WTC11 (cell line): Measurements from ENCODE around the gene CHADL. TPM values are rescaled to one million over a fixed set of nuclear protein-coding genes. Genes with fewer than 3 reads are reported as not detected.
"Not testable (repeated sequence)": the region's sequence is repeated elsewhere in the genome, so short reads cannot be mapped to it uniquely, and the experiment has no call there.

Experiments used
- ATAC-seq: fragments of 200-7000 bp; cut with Tn5 transposase; 2 replicates; pipeline ENCODE4 v1.10.0; 2021; ENCODE audit warnings: mild to moderate bottlenecking, moderate library complexity
- CTCF ChIA-PET: fragments of 300-600 bp; sonication (Branson Sonifier 250); formaldehyde crosslinking; loops from one replicate; lab custom pipeline; 2021; ENCODE audit warnings: antibody characterized with exemption; lab: Charles Lee
- POLR2A ChIA-PET: fragments of 350-600 bp; sonication (Branson Sonifier 250); formaldehyde crosslinking; loops from one replicate; lab custom pipeline; 2021; ENCODE audit warnings: antibody characterized with exemption; lab: Charles Lee
- DNase-seq: peaks from one replicate; pipeline ENCODE4 v3.0.0; 2021; ENCODE audit warnings: low spot score
- H3K27ac Mint-ChIP-seq: 2 replicates; pipeline ENCODE4 v1.8.0; 2021; ENCODE audit warnings: mixed read lengths
- H3K27me3 Mint-ChIP-seq: 2 replicates; pipeline ENCODE4 v1.8.0; 2021; ENCODE audit warnings: low read depth, mild to moderate bottlenecking, moderate library complexity, mixed read lengths
- H3K36me3 Mint-ChIP-seq: 2 replicates; pipeline ENCODE4 v1.8.0; 2021; ENCODE audit warnings: mixed read lengths
- H3K4me1 Mint-ChIP-seq: 2 replicates; pipeline ENCODE4 v1.8.0; 2022; ENCODE audit warnings: mixed read lengths
- H3K4me3 Mint-ChIP-seq: 2 replicates; pipeline ENCODE4 v1.8.0; 2021; ENCODE audit warnings: mild to moderate bottlenecking, moderate library complexity, mixed read lengths
- H3K9me3 Mint-ChIP-seq: 2 replicates; pipeline ENCODE4 v1.8.0; 2021; ENCODE audit warnings: mixed read lengths
- CREB1 ChIP-seq: sonication (generic); formaldehyde crosslinking; IDR thresholded peaks from 2 replicates; pipeline ENCODE4 v1.8.0; 2023; ENCODE audit warnings: mild to moderate bottlenecking, missing genetic modification reagents
- ELF4 ChIP-seq: sonication (generic); formaldehyde crosslinking; IDR thresholded peaks from 2 replicates; pipeline ENCODE4 v1.8.1; 2022; ENCODE audit warnings: low read depth, mild to moderate bottlenecking, moderate library complexity, missing genetic modification reagents
- MYBL2 ChIP-seq: sonication (generic); formaldehyde crosslinking; IDR thresholded peaks from 2 replicates; pipeline ENCODE4 v1.8.1; 2023; ENCODE audit warnings: mild to moderate bottlenecking, moderate library complexity, missing genetic modification reagents
- TEAD4 ChIP-seq: sonication (generic); formaldehyde crosslinking; IDR thresholded peaks from 2 replicates; pipeline ENCODE4 v1.8.0; 2022; ENCODE audit warnings: mild to moderate bottlenecking, missing genetic modification reagents
- ZBTB21 ChIP-seq: sonication (generic); formaldehyde crosslinking; IDR thresholded peaks from 2 replicates; pipeline ENCODE4 v1.8.1; 2023; ENCODE audit warnings: mild to moderate bottlenecking, missing genetic modification reagents, borderline replicate concordance
- ZNF121 ChIP-seq: sonication (generic); formaldehyde crosslinking; IDR thresholded peaks from 2 replicates; pipeline ENCODE4 v1.8.0; 2023; ENCODE audit warnings: missing genetic modification reagents
- ZNF138 ChIP-seq: sonication (generic); formaldehyde crosslinking; conservative IDR thresholded peaks from 2 replicates; pipeline ENCODE4 v1.8.1; 2022; ENCODE audit warnings: mild to moderate bottlenecking, moderate library complexity, missing genetic modification reagents
- ZNF416 ChIP-seq: fragments of 250-450 bp; sonication (Bioruptor Pico); IDR thresholded peaks from 2 replicates; pipeline ENCODE4 v1.9.0; 2021; ENCODE audit warnings: mild to moderate bottlenecking, inconsistent platforms
- total RNA-seq: library from RNA; stranded (reverse); gene quantifications from 3 replicates; pipeline ENCODE4 v1.2.3, GENCODE V29; 2021
- TF ChIP-seq, protein P1 (sequence below): sonication (generic); formaldehyde crosslinking; IDR thresholded peaks from 2 replicates; pipeline ENCODE4 v1.8.0; 2022; ENCODE audit warnings: mild to moderate bottlenecking, missing genetic modification reagents
- TF ChIP-seq, protein P2 (sequence below): fragments of 250-450 bp; sonication (Bioruptor Pico); IDR thresholded peaks from 2 replicates; pipeline ENCODE4 v1.9.0; 2021; ENCODE audit warnings: mild to moderate bottlenecking
- TF ChIP-seq, protein P3 (sequence below): sonication (generic); formaldehyde crosslinking; IDR thresholded peaks from 2 replicates; pipeline ENCODE4 v1.8.1; 2023; ENCODE audit warnings: mild to moderate bottlenecking, missing genetic modification reagents
- TF ChIP-seq, protein P4 (sequence below): sonication (generic); formaldehyde crosslinking; IDR thresholded peaks from 2 replicates; pipeline ENCODE4 v1.8.1; 2022; ENCODE audit warnings: mild to moderate bottlenecking, missing genetic modification reagents, moderate library complexity, borderline replicate concordance
- TF ChIP-seq, protein P5 (sequence below): sonication (generic); formaldehyde crosslinking; IDR thresholded peaks from 2 replicates; pipeline ENCODE4 v1.8.1; 2023; ENCODE audit warnings: mild to moderate bottlenecking, moderate library complexity, missing genetic modification reagents

The CHADL gene
- total RNA-seq, 1 experiment from 2014 or later: 1.2 TPM

DNA sequence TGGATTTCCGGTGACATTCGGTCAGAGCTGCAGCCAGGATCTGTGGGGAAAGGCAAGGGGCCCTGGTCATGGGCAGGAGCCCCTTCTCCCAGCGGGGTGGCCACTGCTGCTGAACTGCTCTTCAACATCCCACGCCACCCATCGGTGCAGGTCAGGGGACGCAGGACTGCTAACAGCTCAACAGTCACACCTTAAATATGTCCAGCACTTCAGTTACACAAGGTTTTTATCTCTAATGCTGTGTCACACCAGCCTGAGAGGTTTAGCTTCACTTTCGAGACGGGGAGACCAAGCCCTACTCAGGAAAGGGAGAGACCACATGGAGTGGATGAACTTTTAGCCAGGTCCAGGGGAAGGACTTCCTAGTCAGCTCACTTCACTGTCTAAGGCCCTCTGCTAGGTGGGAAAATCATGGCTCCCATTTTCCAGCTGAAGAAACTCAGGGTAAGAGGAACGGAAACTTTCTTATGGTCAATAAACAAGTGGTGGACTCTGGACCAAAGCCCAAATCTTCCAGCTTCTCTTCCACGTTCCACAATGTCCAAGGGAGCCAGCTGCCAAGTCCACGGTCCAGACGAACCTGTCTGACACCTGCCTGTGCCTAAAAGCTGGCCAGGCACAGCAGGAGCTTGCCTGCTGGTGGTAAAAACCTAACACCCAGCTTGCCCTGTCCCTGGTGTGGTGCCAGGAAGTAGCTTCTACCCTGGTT is 21.0 kb upstream of the CHADL start:
- H3K4me3 Mint-ChIP-seq: no peak overlapping the region
- no peak overlapping the region for H3K27ac Mint-ChIP-seq
- TF ChIP-seq, protein P1, sequence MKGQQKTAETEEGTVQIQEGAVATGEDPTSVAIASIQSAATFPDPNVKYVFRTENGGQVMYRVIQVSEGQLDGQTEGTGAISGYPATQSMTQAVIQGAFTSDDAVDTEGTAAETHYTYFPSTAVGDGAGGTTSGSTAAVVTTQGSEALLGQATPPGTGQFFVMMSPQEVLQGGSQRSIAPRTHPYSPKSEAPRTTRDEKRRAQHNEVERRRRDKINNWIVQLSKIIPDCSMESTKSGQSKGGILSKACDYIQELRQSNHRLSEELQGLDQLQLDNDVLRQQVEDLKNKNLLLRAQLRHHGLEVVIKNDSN (CRISPR knock-in tag): no peak
- TF ChIP-seq, protein P2, sequence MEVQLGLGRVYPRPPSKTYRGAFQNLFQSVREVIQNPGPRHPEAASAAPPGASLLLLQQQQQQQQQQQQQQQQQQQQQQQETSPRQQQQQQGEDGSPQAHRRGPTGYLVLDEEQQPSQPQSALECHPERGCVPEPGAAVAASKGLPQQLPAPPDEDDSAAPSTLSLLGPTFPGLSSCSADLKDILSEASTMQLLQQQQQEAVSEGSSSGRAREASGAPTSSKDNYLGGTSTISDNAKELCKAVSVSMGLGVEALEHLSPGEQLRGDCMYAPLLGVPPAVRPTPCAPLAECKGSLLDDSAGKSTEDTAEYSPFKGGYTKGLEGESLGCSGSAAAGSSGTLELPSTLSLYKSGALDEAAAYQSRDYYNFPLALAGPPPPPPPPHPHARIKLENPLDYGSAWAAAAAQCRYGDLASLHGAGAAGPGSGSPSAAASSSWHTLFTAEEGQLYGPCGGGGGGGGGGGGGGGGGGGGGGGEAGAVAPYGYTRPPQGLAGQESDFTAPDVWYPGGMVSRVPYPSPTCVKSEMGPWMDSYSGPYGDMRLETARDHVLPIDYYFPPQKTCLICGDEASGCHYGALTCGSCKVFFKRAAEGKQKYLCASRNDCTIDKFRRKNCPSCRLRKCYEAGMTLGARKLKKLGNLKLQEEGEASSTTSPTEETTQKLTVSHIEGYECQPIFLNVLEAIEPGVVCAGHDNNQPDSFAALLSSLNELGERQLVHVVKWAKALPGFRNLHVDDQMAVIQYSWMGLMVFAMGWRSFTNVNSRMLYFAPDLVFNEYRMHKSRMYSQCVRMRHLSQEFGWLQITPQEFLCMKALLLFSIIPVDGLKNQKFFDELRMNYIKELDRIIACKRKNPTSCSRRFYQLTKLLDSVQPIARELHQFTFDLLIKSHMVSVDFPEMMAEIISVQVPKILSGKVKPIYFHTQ (CRISPR knock-in tag): no peak
- TF ChIP-seq ZNF416 (CRISPR knock-in tag): no peak
- TF ChIP-seq, protein P3, sequence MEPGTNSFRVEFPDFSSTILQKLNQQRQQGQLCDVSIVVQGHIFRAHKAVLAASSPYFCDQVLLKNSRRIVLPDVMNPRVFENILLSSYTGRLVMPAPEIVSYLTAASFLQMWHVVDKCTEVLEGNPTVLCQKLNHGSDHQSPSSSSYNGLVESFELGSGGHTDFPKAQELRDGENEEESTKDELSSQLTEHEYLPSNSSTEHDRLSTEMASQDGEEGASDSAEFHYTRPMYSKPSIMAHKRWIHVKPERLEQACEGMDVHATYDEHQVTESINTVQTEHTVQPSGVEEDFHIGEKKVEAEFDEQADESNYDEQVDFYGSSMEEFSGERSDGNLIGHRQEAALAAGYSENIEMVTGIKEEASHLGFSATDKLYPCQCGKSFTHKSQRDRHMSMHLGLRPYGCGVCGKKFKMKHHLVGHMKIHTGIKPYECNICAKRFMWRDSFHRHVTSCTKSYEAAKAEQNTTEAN (CRISPR knock-in tag): no peak
- TF ChIP-seq ZNF138 (CRISPR knock-in tag): no peak
- no peak for TF ChIP-seq MYBL2 (CRISPR knock-in tag)
- no peaks in the 10 kb centered on the region for H3K9me3 Mint-ChIP-seq
- H3K27me3 Mint-ChIP-seq: no peaks in the 10 kb centered on the region
- CTCF ChIA-PET: no interaction called here
- peaks cover 11% of the 10 kb centered on the region for H3K4me1 Mint-ChIP-seq
- ATAC-seq (no peak), DNase-seq (no peak)
- POLR2A ChIA-PET: interaction anchor here (0.6 kb wide), 1 partner anchor 132 kb away, joined by 5 read pairs; no protein-coding TSS in a partner anchor
- H3K36me3 Mint-ChIP-seq: peaks cover 89% of the 10 kb centered on the region

DNA sequence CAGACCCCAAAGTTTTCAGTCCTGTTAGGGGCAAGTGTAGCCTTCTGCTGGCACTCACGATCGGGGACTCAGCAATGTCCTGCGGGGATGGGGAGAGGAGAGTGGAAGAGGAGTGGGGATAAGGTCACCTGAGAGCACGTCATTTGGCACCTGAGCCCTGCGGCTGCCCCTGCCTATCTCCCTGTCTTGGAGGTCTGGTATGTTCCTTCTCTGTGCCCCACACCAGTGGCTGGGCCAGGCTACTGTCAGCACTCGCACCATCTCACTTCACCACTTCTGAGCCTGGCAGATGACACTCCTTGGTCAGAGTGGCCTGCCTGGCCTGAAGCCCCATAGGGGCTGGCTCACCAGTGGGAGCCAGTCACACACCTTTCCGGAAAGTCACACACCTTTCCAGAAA is 20.1 kb upstream of the CHADL start:
- Mint-ChIP-seq H3K27ac (no peak overlapping the region), H3K27me3 (no peaks in the 10 kb centered on the region), H3K4me3 (no peak overlapping the region), H3K36me3 (peaks cover 89% of the 10 kb centered on the region), H3K4me1 (peaks cover 12% of the 10 kb centered on the region), H3K9me3 (no peaks in the 10 kb centered on the region)
- ChIA-PET POLR2A (no interaction called here), CTCF (no interaction called here)
- TF ChIP-seq, protein P4, sequence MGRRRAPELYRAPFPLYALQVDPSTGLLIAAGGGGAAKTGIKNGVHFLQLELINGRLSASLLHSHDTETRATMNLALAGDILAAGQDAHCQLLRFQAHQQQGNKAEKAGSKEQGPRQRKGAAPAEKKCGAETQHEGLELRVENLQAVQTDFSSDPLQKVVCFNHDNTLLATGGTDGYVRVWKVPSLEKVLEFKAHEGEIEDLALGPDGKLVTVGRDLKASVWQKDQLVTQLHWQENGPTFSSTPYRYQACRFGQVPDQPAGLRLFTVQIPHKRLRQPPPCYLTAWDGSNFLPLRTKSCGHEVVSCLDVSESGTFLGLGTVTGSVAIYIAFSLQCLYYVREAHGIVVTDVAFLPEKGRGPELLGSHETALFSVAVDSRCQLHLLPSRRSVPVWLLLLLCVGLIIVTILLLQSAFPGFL: no peak
- TF ChIP-seq ZBTB21 (no peak), ELF4 (CRISPR knock-in tag) (no peak), CREB1 (no peak), TEAD4 (CRISPR knock-in tag) (no peak)
- TF ChIP-seq, protein P5, sequence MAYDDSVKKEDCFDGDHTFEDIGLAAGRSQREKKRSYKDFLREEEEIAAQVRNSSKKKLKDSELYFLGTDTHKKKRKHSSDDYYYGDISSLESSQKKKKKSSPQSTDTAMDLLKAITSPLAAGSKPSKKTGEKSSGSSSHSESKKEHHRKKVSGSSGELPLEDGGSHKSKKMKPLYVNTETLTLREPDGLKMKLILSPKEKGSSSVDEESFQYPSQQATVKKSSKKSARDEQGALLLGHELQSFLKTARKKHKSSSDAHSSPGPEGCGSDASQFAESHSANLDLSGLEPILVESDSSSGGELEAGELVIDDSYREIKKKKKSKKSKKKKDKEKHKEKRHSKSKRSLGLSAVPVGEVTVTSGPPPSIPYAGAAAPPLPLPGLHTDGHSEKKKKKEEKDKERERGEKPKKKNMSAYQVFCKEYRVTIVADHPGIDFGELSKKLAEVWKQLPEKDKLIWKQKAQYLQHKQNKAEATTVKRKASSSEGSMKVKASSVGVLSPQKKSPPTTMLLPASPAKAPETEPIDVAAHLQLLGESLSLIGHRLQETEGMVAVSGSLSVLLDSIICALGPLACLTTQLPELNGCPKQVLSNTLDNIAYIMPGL (CRISPR knock-in tag): no peak
- no peak for DNase-seq
- no peak for ATAC-seq

DNA sequence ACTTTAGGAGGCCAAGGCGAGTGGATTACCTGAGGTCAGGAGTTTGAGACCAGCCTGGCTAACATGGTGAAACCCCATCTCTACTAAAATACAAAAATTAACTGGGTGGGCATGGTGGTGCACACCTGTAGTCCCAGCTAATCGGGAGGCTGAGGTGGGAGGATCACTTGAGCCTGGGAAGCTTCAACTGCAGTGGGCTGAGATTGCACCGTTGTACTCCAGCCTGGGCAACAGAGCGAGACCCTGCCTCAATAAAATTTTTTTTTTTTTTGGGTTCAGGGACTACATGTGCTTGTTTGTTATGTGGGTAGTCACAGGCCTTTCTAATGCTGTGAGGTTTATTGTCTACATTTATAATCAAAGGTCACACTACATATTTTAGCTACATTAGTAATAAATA is 19.0 kb upstream of the CHADL start:
- H3K27me3 Mint-ChIP-seq, H3K27ac Mint-ChIP-seq, H3K9me3 Mint-ChIP-seq, ATAC-seq, DNase-seq: not testable (repeated sequence)
- Mint-ChIP-seq H3K36me3 (peaks cover 89% of the 10 kb centered on the region), H3K4me1 (peaks cover 12% of the 10 kb centered on the region)
- TF ChIP-seq ZNF121 (CRISPR knock-in tag): peak; percentile 69; the same call in 1 of the 2 replicates
- TF ChIP-seq, all 79 proteins: peak for 1; not testable (repeated sequence) for 78
- H3K4me3 Mint-ChIP-seq, CTCF ChIA-PET: not testable (repeated sequence)
- POLR2A ChIA-PET: interaction anchor here (0.7 kb wide), 1 partner anchor 13 kb away, joined by 3 read pairs; no protein-coding TSS in a partner anchor
